A673 (cell line): ENCODE data around the gene HK1. TPM values are rescaled to one million over a fixed set of nuclear protein-coding genes. Genes with fewer than 3 reads are reported as not detected.

ENCODE experiments used
- BruUV-seq: library from RNA; stranded (reverse); fragments of 400-500 nt; replicated peaks from 2 replicates; lab custom pipeline; 2021; lab: Mats Ljungman, UMichigan
- CTCF ChIA-PET: fragments of 300-600 bp; sonication (Branson Sonifier 250); formaldehyde crosslinking; loops from one replicate; lab custom pipeline; 2022; ENCODE audit warnings: antibody characterized with exemption; lab: Charles Lee
- POLR2A ChIA-PET: fragments of 300-600 bp; sonication (Branson Sonifier 250); formaldehyde crosslinking; loops from one replicate; lab custom pipeline; 2022; ENCODE audit warnings: antibody characterized with exemption; ENCODE audit not compliant: low non-redundant PET; lab: Charles Lee
- DNase-seq: peaks from one replicate; pipeline ENCODE4 v3.0.0-alpha.2; 2015; ENCODE audit warnings: low spot score
- H3K27ac ChIP-seq: fragments of 200-600 bp; sonication (generic); 2 replicates; pipeline ENCODE4 v1.5.1; 2016; ENCODE audit warnings: mixed run types, low read depth, mild to moderate bottlenecking, mixed read lengths, antibody characterized with exemption, low read length; ENCODE audit not compliant: poor library complexity, severe bottlenecking
- H3K27me3 ChIP-seq: fragments of 200-600 bp; sonication (generic); replicated peaks from 2 replicates; pipeline ENCODE4 v1.6.1; 2017; ENCODE audit warnings: mixed run types, low read depth, mild to moderate bottlenecking, mixed read lengths, antibody characterized with exemption, low read length; ENCODE audit not compliant: insufficient read depth, poor library complexity
- H3K36me3 ChIP-seq: fragments of 200-600 bp; sonication (generic); 2 replicates; pipeline ENCODE4 v1.6.1; 2016; ENCODE audit warnings: mixed run types, mild to moderate bottlenecking, mixed read lengths, antibody characterized with exemption, low read length; ENCODE audit not compliant: insufficient read depth, poor library complexity, severe bottlenecking
- H3K4me1 ChIP-seq: fragments of 200-600 bp; sonication (generic); 2 replicates; pipeline ENCODE4 v1.6.1; 2017; ENCODE audit warnings: mixed run types, mild to moderate bottlenecking, mixed read lengths, antibody characterized with exemption, low read length; ENCODE audit not compliant: insufficient read depth, poor library complexity, severe bottlenecking
- H3K4me3 ChIP-seq: fragments of 200-600 bp; sonication (generic); 2 replicates; pipeline ENCODE4 v1.5.1; 2016; ENCODE audit warnings: low read depth, mixed run types, mild to moderate bottlenecking, mixed read lengths, low read length; ENCODE audit not compliant: poor library complexity, severe bottlenecking
- H3K9me3 ChIP-seq: fragments of 200-600 bp; sonication (generic); 2 replicates; pipeline ENCODE4 v1.6.1; 2016; ENCODE audit warnings: mixed run types, low read depth, mild to moderate bottlenecking, mixed read lengths, antibody characterized with exemption, low read length; ENCODE audit not compliant: poor library complexity, severe bottlenecking
- EZH2 ChIP-seq: fragments of 200-600 bp; sonication (generic); IDR thresholded peaks from 2 replicates; pipeline ENCODE4 v1.6.1; 2017; ENCODE audit warnings: borderline replicate concordance, low read depth, mild to moderate bottlenecking, mixed read lengths, antibody characterized with exemption, low read length; ENCODE audit not compliant: poor library complexity, severe bottlenecking
- intact Hi-C: fragments of 100-400 bp; cut with micrococcal nuclease; formaldehyde crosslinking; loops from one replicate; pipeline ENCODE4 v1.10.0; 2022; ENCODE audit not compliant: unreplicated experiment
- total RNA-seq: library from RNA; stranded (reverse); gene quantifications from 2 replicates; pipeline ENCODE4 v1.2.3, GENCODE V29; 2021
- TF ChIP-seq, protein P1 (sequence below): fragments of 300-800, 200-600 bp; sonication (generic); conservative IDR thresholded peaks from 2 replicates; pipeline ENCODE4 v1.5.1; 2017; ENCODE audit warnings: low read depth, mild to moderate bottlenecking, antibody characterized with exemption, low read length, moderate library complexity, mixed read lengths

Gene HK1
- total RNA-seq, 1 experiment from 2014 or later, result 107 TPM

GRCh38 chr10:69372126-69372980 is 94.1 kb downstream of the HK1 start:
- no peak overlapping the region for H3K4me3 ChIP-seq
- TF ChIP-seq, protein P1, sequence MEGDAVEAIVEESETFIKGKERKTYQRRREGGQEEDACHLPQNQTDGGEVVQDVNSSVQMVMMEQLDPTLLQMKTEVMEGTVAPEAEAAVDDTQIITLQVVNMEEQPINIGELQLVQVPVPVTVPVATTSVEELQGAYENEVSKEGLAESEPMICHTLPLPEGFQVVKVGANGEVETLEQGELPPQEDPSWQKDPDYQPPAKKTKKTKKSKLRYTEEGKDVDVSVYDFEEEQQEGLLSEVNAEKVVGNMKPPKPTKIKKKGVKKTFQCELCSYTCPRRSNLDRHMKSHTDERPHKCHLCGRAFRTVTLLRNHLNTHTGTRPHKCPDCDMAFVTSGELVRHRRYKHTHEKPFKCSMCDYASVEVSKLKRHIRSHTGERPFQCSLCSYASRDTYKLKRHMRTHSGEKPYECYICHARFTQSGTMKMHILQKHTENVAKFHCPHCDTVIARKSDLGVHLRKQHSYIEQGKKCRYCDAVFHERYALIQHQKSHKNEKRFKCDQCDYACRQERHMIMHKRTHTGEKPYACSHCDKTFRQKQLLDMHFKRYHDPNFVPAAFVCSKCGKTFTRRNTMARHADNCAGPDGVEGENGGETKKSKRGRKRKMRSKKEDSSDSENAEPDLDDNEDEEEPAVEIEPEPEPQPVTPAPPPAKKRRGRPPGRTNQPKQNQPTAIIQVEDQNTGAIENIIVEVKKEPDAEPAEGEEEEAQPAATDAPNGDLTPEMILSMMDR, result no peak
- no peak for TF ChIP-seq EZH2
- no peak overlapping the region for H3K27ac ChIP-seq
- peaks cover 17% of the 10 kb centered on the region for H3K36me3 ChIP-seq
- ChIA-PET CTCF (no interaction called here), POLR2A (no interaction called here)
- BruUV-seq, result no TSS peak
- intact Hi-C loops, result no loop called here
- H3K9me3 ChIP-seq, result no peaks in the 10 kb centered on the region
- H3K27me3 ChIP-seq, result no peaks in the 10 kb centered on the region
- DNase-seq, result no peak
- H3K4me1 ChIP-seq, result peaks cover 5% of the 10 kb centered on the region

GRCh38 chr10:69374242-69374641 is 95.9 kb downstream of the HK1 start:
- ChIA-PET CTCF (no interaction called here), POLR2A (no interaction called here)
- H3K27ac ChIP-seq, result no peak overlapping the region
- peaks cover 5% of the 10 kb centered on the region for H3K4me1 ChIP-seq
- TF ChIP-seq, protein P1, result no peak
- no peak for TF ChIP-seq EZH2
- intact Hi-C loops, result no loop called here
- H3K27me3 ChIP-seq, result no peaks in the 10 kb centered on the region
- no peak for DNase-seq
- H3K9me3 ChIP-seq, result no peaks in the 10 kb centered on the region
- no peak overlapping the region for H3K4me3 ChIP-seq
- peaks cover 21% of the 10 kb centered on the region for H3K36me3 ChIP-seq
- BruUV-seq, result no TSS peak

DNA sequence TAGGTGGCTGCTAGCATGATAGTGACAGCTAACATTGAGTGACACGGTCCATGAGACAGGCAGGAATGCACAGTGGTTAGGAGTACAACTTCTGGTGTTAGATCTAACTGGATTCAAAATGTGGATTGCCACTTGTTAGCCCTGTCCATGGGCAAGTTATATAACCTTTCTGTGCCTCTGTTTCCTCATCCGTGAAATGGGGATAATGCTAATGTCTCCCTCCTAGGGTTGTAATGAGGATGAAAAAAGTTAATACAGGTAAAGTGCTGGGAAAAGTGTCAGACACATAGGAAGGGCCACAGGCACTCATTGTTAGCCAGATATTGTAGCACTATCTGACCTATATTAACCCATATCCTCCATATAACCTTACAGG is 96.6 kb downstream of the HK1 start:
- no peak overlapping the region for H3K27ac ChIP-seq
- no peaks in the 10 kb centered on the region for H3K9me3 ChIP-seq
- peaks cover 24% of the 10 kb centered on the region for H3K36me3 ChIP-seq
- ChIA-PET CTCF (no interaction called here), POLR2A (no interaction called here)
- H3K4me1 ChIP-seq, result peaks cover 5% of the 10 kb centered on the region
- H3K4me3 ChIP-seq, result no peak overlapping the region
- no peak for DNase-seq
- no TSS peak for BruUV-seq
- TF ChIP-seq, protein P1, result no peak
- TF ChIP-seq EZH2, result no peak
- H3K27me3 ChIP-seq, result no peaks in the 10 kb centered on the region
- intact Hi-C loops, result no loop called here
